ENCODE measurements around the gene CREB5. TPM values are rescaled to one million over a fixed set of nuclear protein-coding genes. Genes with fewer than 3 reads are reported as not detected.

Gene CREB5
- total and polyA plus RNA-seq, 2 of the 13 experiments (the other 11 are each of a cell fraction or from before 2014, with no cell fraction given), result 0.38 to 0.71 TPM

DNA sequence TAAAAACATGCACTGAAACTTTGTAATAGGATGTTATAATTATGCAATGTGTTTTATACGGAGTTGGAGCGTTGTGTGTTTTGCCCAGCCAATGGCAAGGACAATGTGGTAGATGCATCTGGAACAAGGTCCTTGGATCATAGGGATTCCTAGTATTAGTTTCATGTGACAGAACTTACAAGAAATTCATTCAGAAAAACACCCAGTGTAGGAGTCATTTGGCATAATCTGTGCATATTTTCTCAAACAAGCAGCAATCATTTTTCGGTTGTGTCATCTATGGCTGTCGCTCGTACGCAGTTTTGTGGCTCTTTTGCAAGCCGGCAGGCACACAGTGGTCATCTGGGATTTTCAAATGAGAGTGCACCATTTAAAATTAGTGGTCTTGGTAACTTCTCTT is 19.8 kb downstream of the CREB5 start (continued):
- TF ChIP-seq, protein P1, sequence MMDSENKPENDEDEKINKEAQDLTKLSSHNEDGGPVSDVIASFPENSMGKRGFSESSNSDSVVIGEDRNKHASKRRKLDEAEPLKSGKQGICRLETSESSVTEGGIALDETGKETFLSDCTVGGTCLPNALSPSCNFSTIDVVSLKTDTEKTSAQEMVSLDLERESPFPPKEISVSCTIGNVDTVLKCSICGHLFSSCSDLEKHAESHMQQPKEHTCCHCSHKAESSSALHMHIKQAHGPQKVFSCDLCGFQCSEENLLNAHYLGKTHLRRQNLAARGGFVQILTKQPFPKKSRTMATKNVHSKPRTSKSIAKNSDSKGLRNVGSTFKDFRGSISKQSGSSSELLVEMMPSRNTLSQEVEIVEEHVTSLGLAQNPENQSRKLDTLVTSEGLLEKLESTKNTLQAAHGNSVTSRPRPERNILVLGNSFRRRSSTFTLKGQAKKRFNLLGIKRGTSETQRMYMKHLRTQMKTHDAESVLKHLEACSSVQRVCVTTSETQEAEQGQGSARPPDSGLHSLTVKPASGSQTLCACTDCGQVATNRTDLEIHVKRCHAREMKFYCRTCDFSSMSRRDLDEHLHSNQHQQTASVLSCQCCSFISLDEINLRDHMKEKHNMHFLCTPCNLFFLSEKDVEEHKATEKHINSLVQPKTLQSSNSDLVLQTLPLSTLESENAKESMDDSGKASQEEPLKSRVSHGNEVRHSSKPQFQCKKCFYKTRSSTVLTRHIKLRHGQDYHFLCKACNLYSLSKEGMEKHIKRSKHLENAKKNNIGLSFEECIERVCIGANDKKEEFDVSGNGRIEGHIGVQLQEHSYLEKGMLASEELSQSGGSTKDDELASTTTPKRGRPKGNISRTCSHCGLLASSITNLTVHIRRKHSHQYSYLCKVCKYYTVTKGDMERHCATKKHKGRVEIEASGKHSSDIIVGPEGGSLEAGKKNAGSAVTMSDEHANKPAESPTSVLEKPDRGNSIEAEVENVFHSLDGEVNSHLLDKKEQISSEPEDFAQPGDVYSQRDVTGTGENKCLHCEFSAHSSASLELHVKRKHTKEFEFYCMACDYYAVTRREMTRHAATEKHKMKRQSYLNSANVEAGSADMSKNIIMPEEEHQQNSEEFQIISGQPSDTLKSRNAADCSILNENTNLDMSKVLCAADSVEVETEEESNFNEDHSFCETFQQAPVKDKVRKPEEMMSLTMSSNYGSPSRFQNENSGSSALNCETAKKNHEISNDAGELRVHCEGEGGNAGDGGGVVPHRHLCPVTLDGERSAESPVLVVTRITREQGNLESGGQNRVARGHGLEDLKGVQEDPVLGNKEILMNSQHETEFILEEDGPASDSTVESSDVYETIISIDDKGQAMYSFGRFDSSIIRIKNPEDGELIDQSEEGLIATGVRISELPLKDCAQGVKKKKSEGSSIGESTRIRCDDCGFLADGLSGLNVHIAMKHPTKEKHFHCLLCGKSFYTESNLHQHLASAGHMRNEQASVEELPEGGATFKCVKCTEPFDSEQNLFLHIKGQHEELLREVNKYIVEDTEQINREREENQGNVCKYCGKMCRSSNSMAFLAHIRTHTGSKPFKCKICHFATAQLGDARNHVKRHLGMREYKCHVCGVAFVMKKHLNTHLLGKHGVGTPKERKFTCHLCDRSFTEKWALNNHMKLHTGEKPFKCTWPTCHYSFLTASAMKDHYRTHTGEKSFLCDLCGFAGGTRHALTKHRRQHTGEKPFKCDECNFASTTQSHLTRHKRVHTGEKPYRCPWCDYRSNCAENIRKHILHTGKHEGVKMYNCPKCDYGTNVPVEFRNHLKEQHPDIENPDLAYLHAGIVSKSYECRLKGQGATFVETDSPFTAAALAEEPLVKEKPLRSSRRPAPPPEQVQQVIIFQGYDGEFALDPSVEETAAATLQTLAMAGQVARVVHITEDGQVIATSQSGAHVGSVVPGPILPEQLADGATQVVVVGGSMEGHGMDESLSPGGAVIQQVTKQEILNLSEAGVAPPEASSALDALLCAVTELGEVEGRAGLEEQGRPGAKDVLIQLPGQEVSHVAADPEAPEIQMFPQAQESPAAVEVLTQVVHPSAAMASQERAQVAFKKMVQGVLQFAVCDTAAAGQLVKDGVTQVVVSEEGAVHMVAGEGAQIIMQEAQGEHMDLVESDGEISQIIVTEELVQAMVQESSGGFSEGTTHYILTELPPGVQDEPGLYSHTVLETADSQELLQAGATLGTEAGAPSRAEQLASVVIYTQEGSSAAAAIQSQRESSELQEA (CRISPR knock-in tag; IDR thresholded peaks at IDR 0.05; ENCODE audit: not compliant biosample characterization), result no peak
- no peak for TF ChIP-seq ZNF331 (CRISPR knock-in tag; IDR thresholded peaks at IDR 0.05)

DNA sequence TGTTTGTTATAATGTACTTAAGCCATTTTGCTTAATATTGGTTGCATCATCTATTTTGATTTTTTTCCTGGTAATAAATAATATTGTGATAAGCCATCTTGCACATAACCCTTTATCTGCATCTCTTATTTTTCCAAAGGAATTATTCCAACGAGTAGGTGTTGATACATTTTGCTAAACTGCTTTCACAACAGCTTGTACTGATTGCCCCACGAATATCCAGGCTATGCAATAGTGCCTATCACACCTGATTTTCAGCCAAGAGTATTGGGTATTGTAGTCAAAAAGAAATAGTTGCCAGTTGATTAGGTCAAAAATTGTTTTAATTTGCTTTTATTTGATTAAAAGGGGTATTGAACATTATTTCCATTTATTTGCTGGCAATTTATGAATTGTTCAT is 20.7 kb downstream of the CREB5 start:
- DNase-seq (ENCODE audit: low spot score) (no peak), FAIRE-seq (no peak), ATAC-seq (no peak)
- ChIA-PET POLR2A (no interaction called here), CTCF (ENCODE audit: low intra/inter-chr PET ratio, low total read pairs) (no interaction called here)
- H3K4me1 ChIP-seq (ENCODE audit: insufficient read depth, low read length), result no peaks in the 10 kb centered on the region
- H3K4me3 ChIP-seq (replicated peaks in 1 of 3; ENCODE audit: insufficient read depth in 1 of 3, low read depth in 2 of 3, low read length in 3 of 3), result no peak overlapping the region
- in situ Hi-C loops (cut with HindIII; ENCODE audit: extremely low pct_ligation_motif_present, low pct_unique_long_range_greater_than_20kb) (no loop called here), intact Hi-C loops (cut with micrococcal nuclease; ENCODE audit: unreplicated experiment) (no loop called here)
- H3K36me3 ChIP-seq (replicated peaks in 1 of 2; ENCODE audit: control insufficient read depth in 1 of 2, insufficient read depth in 2 of 2, low read length in 2 of 2), result no peaks in the 10 kb centered on the region
- no peak overlapping the region for H3K4me2 ChIP-seq (ENCODE audit: low read depth, low read length)
- no peak overlapping the region for H2AFZ ChIP-seq (ENCODE audit: low read length)
- H3K9ac ChIP-seq (ENCODE audit: insufficient read depth, low read depth, low read length), result no peak overlapping the region
- no peaks in the 10 kb centered on the region for H4K20me1 ChIP-seq (ENCODE audit: insufficient read depth, low read length)
- H3K27ac ChIP-seq (ENCODE audit: extremely low read length, insufficient read depth, low read length), result no peak overlapping the region
- 0 out of 5 replicates have a peak, but pooled peaks cover 0 to 4% of the 10 kb centered on the region in 2 experiments for H3K27me3 ChIP-seq (ENCODE audit: control insufficient read depth in 1 of 2, insufficient read depth in 2 of 2, low read length in 2 of 2)
- no peaks in the 10 kb centered on the region for H3K79me2 ChIP-seq (ENCODE audit: insufficient read depth, low read length)
- TF ChIP-seq, protein P2, sequence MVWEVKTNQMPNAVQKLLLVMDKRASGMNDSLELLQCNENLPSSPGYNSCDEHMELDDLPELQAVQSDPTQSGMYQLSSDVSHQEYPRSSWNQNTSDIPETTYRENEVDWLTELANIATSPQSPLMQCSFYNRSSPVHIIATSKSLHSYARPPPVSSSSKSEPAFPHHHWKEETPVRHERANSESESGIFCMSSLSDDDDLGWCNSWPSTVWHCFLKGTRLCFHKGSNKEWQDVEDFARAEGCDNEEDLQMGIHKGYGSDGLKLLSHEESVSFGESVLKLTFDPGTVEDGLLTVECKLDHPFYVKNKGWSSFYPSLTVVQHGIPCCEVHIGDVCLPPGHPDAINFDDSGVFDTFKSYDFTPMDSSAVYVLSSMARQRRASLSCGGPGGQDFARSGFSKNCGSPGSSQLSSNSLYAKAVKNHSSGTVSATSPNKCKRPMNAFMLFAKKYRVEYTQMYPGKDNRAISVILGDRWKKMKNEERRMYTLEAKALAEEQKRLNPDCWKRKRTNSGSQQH (CRISPR knock-in tag; IDR thresholded peaks at IDR 0.05; ENCODE audit: low read depth), result no peak
- peak; percentile 28; the same call in 1 of the 2 replicates for TF ChIP-seq ATF7 (IDR thresholded peaks at IDR 0.05)
- no peak for TF ChIP-seq ATF7 (CRISPR knock-in tag; IDR thresholded peaks at IDR 0.05)
- no peak for TF ChIP-seq SP2 (CRISPR knock-in tag; IDR thresholded peaks at IDR 0.05)
- TF ChIP-seq ATF7-NPFF (CRISPR knock-in tag; IDR thresholded peaks at IDR 0.05; ENCODE audit: low read depth), result no peak
- TF ChIP-seq ZSCAN25 (CRISPR knock-in tag; IDR thresholded peaks at IDR 0.05), result no peak
- no peak for TF ChIP-seq NBN (conservative IDR thresholded peaks at IDR 0.05)
- no peak for TF ChIP-seq FIP1L1 (IDR thresholded peaks at IDR 0.05; ENCODE audit: borderline replicate concordance, insufficient read depth, low read depth, low read length)
- TF ChIP-seq, protein P3, sequence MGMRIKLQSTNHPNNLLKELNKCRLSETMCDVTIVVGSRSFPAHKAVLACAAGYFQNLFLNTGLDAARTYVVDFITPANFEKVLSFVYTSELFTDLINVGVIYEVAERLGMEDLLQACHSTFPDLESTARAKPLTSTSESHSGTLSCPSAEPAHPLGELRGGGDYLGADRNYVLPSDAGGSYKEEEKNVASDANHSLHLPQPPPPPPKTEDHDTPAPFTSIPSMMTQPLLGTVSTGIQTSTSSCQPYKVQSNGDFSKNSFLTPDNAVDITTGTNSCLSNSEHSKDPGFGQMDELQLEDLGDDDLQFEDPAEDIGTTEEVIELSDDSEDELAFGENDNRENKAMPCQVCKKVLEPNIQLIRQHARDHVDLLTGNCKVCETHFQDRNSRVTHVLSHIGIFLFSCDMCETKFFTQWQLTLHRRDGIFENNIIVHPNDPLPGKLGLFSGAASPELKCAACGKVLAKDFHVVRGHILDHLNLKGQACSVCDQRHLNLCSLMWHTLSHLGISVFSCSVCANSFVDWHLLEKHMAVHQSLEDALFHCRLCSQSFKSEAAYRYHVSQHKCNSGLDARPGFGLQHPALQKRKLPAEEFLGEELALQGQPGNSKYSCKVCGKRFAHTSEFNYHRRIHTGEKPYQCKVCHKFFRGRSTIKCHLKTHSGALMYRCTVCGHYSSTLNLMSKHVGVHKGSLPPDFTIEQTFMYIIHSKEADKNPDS (CRISPR knock-in tag; IDR thresholded peaks at IDR 0.05), result no peak
- no peaks in the 10 kb centered on the region for H3K9me3 ChIP-seq (ENCODE audit: low read length)
- BruUV-seq (replicated peaks), result no TSS peak
- WGBS (ENCODE audit: low lambda C conversion rate), result 2% methylated on average over 2 of the region's 2 CpGs
